Epidermal melanocyte (primary cell): ENCODE results near the gene S100A1.

Experiments used
- DNase-seq: peaks from one replicate; pipeline ENCODE4 v3.0.0; 2011; ENCODE audit warnings: low spot score; ENCODE audit not compliant: insufficient read length

Gene S100A1

GRCh38 chr1:153680120-153680403, 51.8 kb downstream of the S100A1 start:
- DNase-seq: no peak
